Activated CD4-positive, alpha-beta T cell treated with anti-CD3 and anti-CD28 coated beads, Interleukin-2, amount 10 ng/mL, durations not matched to agents 24 days and 14 days (primary cell): ENCODE data around the gene DCP1B. TPM values are rescaled to one million over a fixed set of nuclear protein-coding genes. Genes with fewer than 3 reads are reported as not detected.

Source experiments
- DNase-seq: peaks from one replicate; pipeline ENCODE4 v3.0.0; 2022
- H3K27ac Mint-ChIP-seq: one replicate; pipeline ENCODE4 v1.8.0; 2022; ENCODE audit warnings: mild to moderate bottlenecking, mixed read lengths
- H3K27me3 Mint-ChIP-seq: one replicate; pipeline ENCODE4 v1.8.0; 2022; ENCODE audit warnings: mixed read lengths
- H3K36me3 Mint-ChIP-seq: one replicate; pipeline ENCODE4 v1.8.0; 2022; ENCODE audit warnings: low read depth, mild to moderate bottlenecking, mixed read lengths
- H3K4me1 Mint-ChIP-seq: one replicate; pipeline ENCODE4 v1.8.0; 2021; ENCODE audit warnings: mixed read lengths
- H3K4me3 Mint-ChIP-seq: one replicate; pipeline ENCODE4 v1.8.0; 2022; ENCODE audit warnings: mild to moderate bottlenecking, moderate library complexity, mixed read lengths
- H3K9me3 Mint-ChIP-seq: one replicate; pipeline ENCODE4 v1.8.0; 2021; ENCODE audit warnings: mixed read lengths
- intact Hi-C: fragments of 100-400 bp; cut with micrococcal nuclease; formaldehyde crosslinking; loops from one replicate; pipeline ENCODE4 v1.15.1; 2023
- total RNA-seq: library from RNA; stranded (reverse); gene quantifications from 2 replicates; pipeline ENCODE4 v1.2.3, GENCODE V29; 2022

The DCP1B gene
- total RNA-seq, 1 donor from 2014 or later: 9.9 TPM

DNA sequence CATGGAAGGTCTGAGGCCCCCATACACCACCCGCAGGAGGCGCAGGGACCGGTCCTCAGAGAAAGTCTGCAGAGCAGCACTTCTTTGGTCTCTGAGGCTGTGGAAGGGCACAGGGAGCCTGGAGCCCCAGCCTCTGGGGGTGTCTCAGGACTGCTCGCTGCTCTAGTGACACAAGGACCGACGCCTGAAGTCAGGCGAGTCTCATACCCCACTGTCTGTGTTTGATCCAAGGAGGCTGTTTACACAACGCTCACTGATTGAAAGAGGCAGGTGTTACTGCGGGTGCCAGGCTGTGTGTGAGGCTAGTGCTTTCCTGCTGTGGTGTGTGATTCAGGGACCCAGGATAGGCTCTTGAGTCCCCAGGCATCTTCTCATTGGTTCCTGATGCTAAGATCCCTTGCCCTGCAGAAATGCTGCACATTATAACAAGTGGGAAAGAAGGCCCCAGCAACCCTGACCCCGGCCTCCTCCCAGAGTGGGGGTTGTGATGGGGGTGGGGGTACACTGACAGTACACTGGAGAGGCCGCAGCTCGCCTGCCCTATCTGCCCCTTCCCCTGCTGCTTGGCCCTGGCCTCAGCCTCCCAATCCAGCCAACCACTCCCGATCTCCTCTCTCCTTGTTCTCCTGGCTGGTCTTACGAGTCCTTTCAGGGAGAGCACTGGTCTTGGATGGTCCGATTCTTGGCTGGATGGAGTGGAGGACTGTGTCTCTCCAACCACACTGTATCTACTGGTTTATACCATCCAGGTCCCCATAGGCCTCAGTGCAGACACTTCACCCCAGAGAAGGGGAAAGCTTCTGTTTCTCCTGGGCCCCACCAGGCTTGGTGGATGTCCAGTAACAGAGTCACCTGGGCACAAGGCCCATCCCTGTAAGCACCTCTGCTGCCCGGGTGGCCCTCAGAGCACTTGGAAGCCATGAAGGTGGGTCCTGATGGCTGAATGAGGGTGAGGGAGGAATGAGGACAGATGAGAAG is 92.4 kb downstream of the DCP1B start:
- peak; percentile 43 for DNase-seq
- H3K9me3 Mint-ChIP-seq: peaks cover 10% of the 10 kb centered on the region
- peaks cover 18% of the 10 kb centered on the region for H3K4me1 Mint-ChIP-seq
- intact Hi-C loops: no loop called here
- no peak overlapping the region for H3K27ac Mint-ChIP-seq
- no peak overlapping the region for H3K4me3 Mint-ChIP-seq
- H3K36me3 Mint-ChIP-seq: no peaks in the 10 kb centered on the region
- H3K27me3 Mint-ChIP-seq: peaks cover 14% of the 10 kb centered on the region

GRCh38 chr12:1910468-1910867 is 93.8 kb downstream of the DCP1B start:
- intact Hi-C loops: no loop called here
- H3K36me3 Mint-ChIP-seq: no peaks in the 10 kb centered on the region
- no peak overlapping the region for H3K27ac Mint-ChIP-seq
- no peak overlapping the region for H3K4me3 Mint-ChIP-seq
- DNase-seq: no peak
- peaks cover 8% of the 10 kb centered on the region for H3K4me1 Mint-ChIP-seq
- H3K27me3 Mint-ChIP-seq: peaks cover 16% of the 10 kb centered on the region
- peaks cover 17% of the 10 kb centered on the region for H3K9me3 Mint-ChIP-seq

- intact Hi-C loops: no loop called here
- Mint-ChIP-seq H3K4me3 (no peak overlapping the region), H3K36me3 (no peaks in the 10 kb centered on the region), H3K4me1 (peaks cover 5% of the 10 kb centered on the region), H3K27ac (no peak overlapping the region), H3K9me3 (peaks cover 20% of the 10 kb centered on the region), H3K27me3 (peaks cover 19% of the 10 kb centered on the region)
- DNase-seq: peak; percentile 39
Observed at GRCh38 chr12:1908758-1909157, 95.5 kb downstream of the DCP1B start.

DNA sequence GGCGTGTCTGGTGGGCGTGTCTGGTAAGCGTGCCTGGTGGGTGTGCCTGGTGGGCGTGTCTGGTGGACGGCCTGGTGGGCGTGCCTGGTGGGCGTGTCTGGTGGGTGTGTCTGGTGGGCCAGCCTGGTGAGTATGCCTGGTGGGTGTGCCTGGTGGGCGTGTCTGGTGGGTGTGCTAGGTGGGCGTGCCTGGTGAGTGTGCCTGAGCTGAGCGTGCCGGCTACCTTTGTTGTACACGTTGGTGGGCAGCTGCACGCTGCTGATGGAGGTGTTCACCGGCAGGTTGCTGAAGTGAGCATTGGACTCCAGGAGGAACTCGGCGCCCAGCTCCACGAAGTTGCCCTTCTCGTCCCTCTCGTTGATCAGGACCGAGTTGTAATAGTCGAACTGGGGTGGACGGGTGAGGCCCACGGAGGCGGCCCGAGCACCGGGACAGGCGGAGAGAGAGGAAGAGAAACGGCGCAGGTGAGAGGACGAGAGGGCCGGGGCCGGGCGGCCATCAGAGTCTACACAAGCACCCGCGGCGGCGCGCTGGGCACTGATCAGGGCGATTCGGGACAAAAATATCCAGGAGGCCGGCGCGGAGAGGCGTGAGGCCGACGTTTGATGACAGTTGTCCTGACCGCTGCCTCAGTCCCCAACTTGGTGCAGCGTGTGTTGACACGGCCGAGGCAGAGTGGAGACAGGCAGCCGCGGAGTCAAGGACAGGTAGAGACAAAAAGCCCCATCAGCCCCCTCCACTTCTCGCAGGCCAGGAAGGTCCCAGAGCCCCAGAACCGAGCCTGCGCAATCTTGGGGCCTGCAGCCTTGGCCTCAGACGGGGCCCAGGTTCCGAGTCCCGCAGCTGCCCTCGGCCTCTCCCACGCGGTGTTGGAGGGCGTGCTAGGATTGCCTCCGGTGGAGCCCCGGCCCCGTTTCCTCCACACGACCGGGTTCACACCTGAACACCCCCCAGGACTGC is 96.3 kb downstream of the DCP1B start:
- H3K27ac Mint-ChIP-seq: no peak overlapping the region
- H3K4me1 Mint-ChIP-seq: peaks cover 5% of the 10 kb centered on the region
- H3K9me3 Mint-ChIP-seq: peaks cover 28% of the 10 kb centered on the region
- intact Hi-C loops: no loop called here
- H3K4me3 Mint-ChIP-seq: peak overlapping the region; percentile 26
- H3K27me3 Mint-ChIP-seq: peaks cover 23% of the 10 kb centered on the region
- no peaks in the 10 kb centered on the region for H3K36me3 Mint-ChIP-seq
- DNase-seq: peak; percentile 70

DNA sequence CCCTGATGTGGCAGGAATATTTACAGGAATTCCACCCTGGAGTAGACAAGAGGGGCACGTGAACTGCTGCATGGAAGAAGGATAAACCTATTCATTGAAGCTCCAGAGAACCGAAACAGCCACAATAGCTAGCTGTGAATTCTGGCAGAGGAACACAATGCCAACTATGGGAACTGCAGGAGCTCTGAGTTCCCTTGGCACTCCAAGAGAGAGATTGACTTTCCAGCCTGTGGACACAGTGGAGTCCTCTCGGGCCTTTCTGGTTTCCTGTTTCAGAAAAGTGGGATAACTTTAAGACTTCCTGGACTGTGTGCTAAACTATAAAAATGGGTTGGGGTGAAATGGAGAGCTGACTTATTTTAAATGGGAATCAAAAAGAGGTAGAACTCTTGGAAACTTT is 97.7 kb downstream of the DCP1B start:
- no peak overlapping the region for H3K4me3 Mint-ChIP-seq
- peaks cover 5% of the 10 kb centered on the region for H3K4me1 Mint-ChIP-seq
- peaks cover 31% of the 10 kb centered on the region for H3K27me3 Mint-ChIP-seq
- peak; percentile 47 for DNase-seq
- intact Hi-C loops: no loop called here
- H3K9me3 Mint-ChIP-seq: peaks cover 33% of the 10 kb centered on the region
- no peaks in the 10 kb centered on the region for H3K36me3 Mint-ChIP-seq
- no peak overlapping the region for H3K27ac Mint-ChIP-seq

GRCh38 chr12:1904875-1905274 is 99.4 kb downstream of the DCP1B start:
- DNase-seq: no peak
- Mint-ChIP-seq H3K27ac (no peak overlapping the region), H3K27me3 (peaks cover 39% of the 10 kb centered on the region), H3K4me1 (peaks cover 5% of the 10 kb centered on the region), H3K9me3 (peaks cover 33% of the 10 kb centered on the region), H3K36me3 (no peaks in the 10 kb centered on the region), H3K4me3 (no peak overlapping the region)
- intact Hi-C loops: no loop called here

DNA sequence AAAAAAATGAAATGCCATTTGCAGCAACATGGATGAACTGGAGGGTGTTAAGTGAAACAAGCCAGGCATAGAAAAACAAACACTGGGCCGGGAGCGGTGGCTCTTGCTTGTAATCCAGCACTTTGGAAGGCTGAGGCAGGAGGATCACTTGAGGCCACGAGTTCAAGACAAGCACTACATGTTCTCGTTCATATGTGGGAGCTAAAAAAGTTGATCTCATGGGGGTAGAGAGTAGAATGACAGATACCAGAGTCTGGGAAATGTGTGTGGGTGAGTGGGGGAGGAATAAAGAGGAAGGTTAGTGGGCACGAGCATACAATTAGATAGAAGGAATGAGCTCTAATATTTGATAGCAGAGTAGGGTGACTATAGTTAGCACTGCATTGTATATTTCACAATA is 107.3 kb downstream of the DCP1B start:
- H3K27ac Mint-ChIP-seq: no peak overlapping the region
- peaks cover 12% of the 10 kb centered on the region for H3K9me3 Mint-ChIP-seq
- no peak for DNase-seq
- intact Hi-C loops: no loop called here
- H3K4me1 Mint-ChIP-seq: no peaks in the 10 kb centered on the region
- H3K4me3 Mint-ChIP-seq: no peak overlapping the region
- no peaks in the 10 kb centered on the region for H3K36me3 Mint-ChIP-seq
- peaks cover 57% of the 10 kb centered on the region for H3K27me3 Mint-ChIP-seq

Other genes starting within 250 kb of the DCP1B start
- gene LRTM2, start 183.9 kb downstream of the DCP1B start, total RNA-seq: 0.05 and 0.16 TPM in 2 replicates
- 6.3 and 6.8 TPM in 2 replicates for gene CACNA2D4, start 85.8 kb downstream of the DCP1B start, total RNA-seq
- gene CACNA1C, start 48.5 kb upstream of the DCP1B start, total RNA-seq: 0.07 TPM in 2 replicates